SK-N-SH (cell line): Measurements from ENCODE around the gene PAM. TPM values are rescaled to one million over a fixed set of nuclear protein-coding genes. Genes with fewer than 3 reads are reported as not detected.

Source experiments
- CTCF ChIA-PET: fragments of 300-600, 350-600 bp; formaldehyde crosslinking; extraction: SDS; loops from one replicate; lab custom pipeline; 2021; lab: Yijun Ruan, JAX
- POLR2A ChIA-PET: fragments of 350-600 bp; sonication (Branson Sonifier 250); formaldehyde crosslinking; extraction: SDS; loops from one replicate; lab custom pipeline; 2020; ENCODE audit warnings: antibody characterized with exemption, inconsistent platforms; lab: Yijun Ruan, JAX
- DNase-seq: peaks from one replicate; pipeline ENCODE4 v3.0.0; 2012
- H2AFZ ChIP-seq: fragments of 200-600 bp; sonication (generic); 2 replicates; pipeline ENCODE4 v1.8.1; 2016; ENCODE audit warnings: antibody characterized with exemption, mild to moderate bottlenecking, low read depth
- H3F3A ChIP-seq: fragments of 200-600 bp; sonication (generic); replicated peaks from 2 replicates; pipeline ENCODE3; 2016; ENCODE audit warnings: antibody characterized with exemption, mild to moderate bottlenecking; ENCODE audit not compliant: insufficient read depth
- H3K27ac ChIP-seq, 2 experiments: fragments of 200-500 bp in 1 of 2; fragments of 200-600 bp in 1 of 2; sonication (Bioruptor generic) in 1 of 2; sonication (generic), shearing (Covaris generic) in 1 of 2; 2 replicates each; pipeline versions ENCODE4 v1.5.1 to v1.6.1; 2014 to 2016; ENCODE audit warnings: low read depth in 2 of 2, inconsistent platforms in 1 of 2, low read length in 1 of 2, mild to moderate bottlenecking in 1 of 2, mixed read lengths in 1 of 2
- H3K27me3 ChIP-seq: fragments of 200-600 bp; sonication (generic), shearing (Covaris generic); 2 replicates; pipeline ENCODE4 v1.6.1; 2016; ENCODE audit warnings: mixed run types; ENCODE audit not compliant: insufficient read depth
- H3K36me3 ChIP-seq, 2 experiments: fragments of 200-500 bp in 1 of 2; fragments of 200-600 bp in 1 of 2; sonication (Bioruptor generic) in 1 of 2; sonication (generic) in 1 of 2; replicated peaks in 1 of 2; 2 replicates each; pipeline versions ENCODE3 to v1.5.1; 2014 to 2016; ENCODE audit warnings: low read length in 1 of 2, mild to moderate bottlenecking in 1 of 2; ENCODE audit not compliant: insufficient read depth in 2 of 2, control insufficient read depth in 1 of 2
- H3K4me1 ChIP-seq, 2 experiments: fragments of 200-500 bp in 1 of 2; fragments of 200-600 bp in 1 of 2; sonication (Bioruptor generic) in 1 of 2; sonication (generic), shearing (Covaris generic) in 1 of 2; 2 replicates each; pipeline versions ENCODE4 v1.5.1 to v1.6.1; 2014 to 2016; ENCODE audit warnings: low read depth in 1 of 2, low read length in 1 of 2, mixed run types in 1 of 2; ENCODE audit not compliant: insufficient read depth in 2 of 2, control insufficient read depth in 1 of 2
- H3K4me2 ChIP-seq: fragments of 200-600 bp; sonication (generic), shearing (Covaris generic); 2 replicates; pipeline ENCODE4 v1.6.1; 2017; ENCODE audit warnings: mixed run types
- H3K4me3 ChIP-seq, 2 experiments: fragments of 200-500 bp in 1 of 2; fragments of 200-600 bp in 1 of 2; sonication (Bioruptor generic) in 1 of 2; sonication (generic), shearing (Covaris generic) in 1 of 2; 2 replicates each; pipeline versions ENCODE4 v1.5.1 to v1.8.1; 2014 to 2016; ENCODE audit warnings: low read depth in 2 of 2, inconsistent platforms in 1 of 2, low read length in 1 of 2, mild to moderate bottlenecking in 1 of 2, mixed read lengths in 1 of 2, moderate library complexity in 1 of 2
- H3K79me2 ChIP-seq: fragments of 200-600 bp; sonication (generic); 2 replicates; pipeline ENCODE4 v1.8.1; 2017; ENCODE audit warnings: mild to moderate bottlenecking; ENCODE audit not compliant: insufficient read depth
- H3K9ac ChIP-seq: fragments of 200-600 bp; sonication (generic); 2 replicates; pipeline ENCODE4 v1.6.1; 2017; ENCODE audit warnings: mixed run types
- H3K9me2 ChIP-seq: fragments of 200-600 bp; sonication (generic); 2 replicates; pipeline ENCODE4 v1.6.1; 2017; ENCODE audit warnings: mixed run types
- H3K9me3 ChIP-seq: fragments of 200-600 bp; sonication (generic); 2 replicates; pipeline ENCODE4 v1.6.1; 2017; ENCODE audit warnings: mixed run types, mild to moderate bottlenecking, moderate library complexity
- H4K20me1 ChIP-seq: fragments of 200-600 bp; sonication (generic); 2 replicates; pipeline ENCODE4 v1.6.1; 2017; ENCODE audit warnings: mild to moderate bottlenecking, mixed run types; ENCODE audit not compliant: insufficient read depth
- CHD2 ChIP-seq: fragments of 150-350 bp; IDR thresholded peaks from 2 replicates; pipeline ENCODE4 v1.6.1; 2018; ENCODE audit warnings: low read length; ENCODE audit not compliant: partially characterized antibody
- EP300 ChIP-seq, 2 experiments: IDR thresholded peaks; 2 replicates each; pipeline versions ENCODE4 v1.4.0 to v1.6.1; 2012; ENCODE audit warnings: borderline replicate concordance in 1 of 2, low read depth in 1 of 2, low read length in 1 of 2
- EZH2phosphoT487 ChIP-seq: fragments of 200-600 bp; sonication (generic); IDR thresholded peaks from 2 replicates; pipeline ENCODE4 v1.6.1; 2017; ENCODE audit warnings: low read depth, mixed run types, mild to moderate bottlenecking, antibody characterized with exemption, moderate library complexity, borderline replicate concordance
- FOSL2 ChIP-seq: IDR thresholded peaks from 2 replicates; pipeline ENCODE4 v1.4.0; 2012; ENCODE audit warnings: low read depth, mild to moderate bottlenecking, moderate library complexity, borderline replicate concordance
- FOXJ3 ChIP-seq: sonication (generic); formaldehyde crosslinking; IDR thresholded peaks from 2 replicates; pipeline ENCODE4 v1.5.1; 2020; ENCODE audit warnings: mild to moderate bottlenecking, missing genetic modification reagents
- GATA2 ChIP-seq: sonication (generic); formaldehyde crosslinking; IDR thresholded peaks from 2 replicates; pipeline ENCODE4 v1.5.0; 2020; ENCODE audit warnings: mild to moderate bottlenecking, missing genetic modification reagents
- MXI1 ChIP-seq: IDR thresholded peaks from 2 replicates; pipeline ENCODE4 v1.6.1; 2012; ENCODE audit warnings: mild to moderate bottlenecking, low read depth, low read length, improper control_type of control experiment
- NRF1 ChIP-seq: IDR thresholded peaks from 2 replicates; pipeline ENCODE4 v1.6.1; 2012; ENCODE audit warnings: low read depth, mild to moderate bottlenecking, low read length
- POLR2AphosphoS5 ChIP-seq: IDR thresholded peaks from 2 replicates; pipeline ENCODE4 v1.6.1; 2012; ENCODE audit warnings: low read depth, low read length
- RCOR1 ChIP-seq: fragments of 150-350 bp; IDR thresholded peaks from 2 replicates; pipeline ENCODE4 v1.6.1; 2017; ENCODE audit warnings: antibody characterized with exemption, low read length
- RFX5 ChIP-seq: IDR thresholded peaks from 2 replicates; pipeline ENCODE4 v1.6.1; 2012; ENCODE audit warnings: mild to moderate bottlenecking, improper control_type of control experiment, low read length
- TCF12 ChIP-seq: IDR thresholded peaks from 2 replicates; pipeline ENCODE4 v1.4.0; 2012
- TEAD4 ChIP-seq: IDR thresholded peaks from 2 replicates; pipeline ENCODE4 v1.4.0; 2012; ENCODE audit warnings: mild to moderate bottlenecking, borderline replicate concordance; ENCODE audit not compliant: insufficient read depth
- WGBS: methylation state at CpG from one replicate; pipeline ENCODE4 v1.1.6; 2017; ENCODE audit warnings: low lambda C conversion rate; 5-methylcytosine and 5-hydroxymethylcytosine counted together
- polyA plus RNA-seq, 3 experiments: library from polyadenylated mRNA; depleted of rRNA; stranded (reverse); fragments of >200 nt; gene quantifications; 2 replicates each; pipeline ENCODE4 v1.2.3, GENCODE V29; 2012
- TF ChIP-seq, protein P1 (sequence below): IDR thresholded peaks from 2 replicates; pipeline ENCODE4 v1.4.0; 2012; ENCODE audit warnings: low read depth, borderline replicate concordance
- TF ChIP-seq, protein P2 (sequence below): IDR thresholded peaks from 2 replicates; pipeline ENCODE4; 2012
- TF ChIP-seq, protein P3 (sequence below): IDR thresholded peaks from 2 replicates; pipeline ENCODE4 v1.4.0; 2012; ENCODE audit warnings: low read depth, borderline replicate concordance

PAM gene
- polyA plus RNA-seq, 1 of the 3 experiments (the other 2 are of a cell fraction) = 507 TPM

DNA sequence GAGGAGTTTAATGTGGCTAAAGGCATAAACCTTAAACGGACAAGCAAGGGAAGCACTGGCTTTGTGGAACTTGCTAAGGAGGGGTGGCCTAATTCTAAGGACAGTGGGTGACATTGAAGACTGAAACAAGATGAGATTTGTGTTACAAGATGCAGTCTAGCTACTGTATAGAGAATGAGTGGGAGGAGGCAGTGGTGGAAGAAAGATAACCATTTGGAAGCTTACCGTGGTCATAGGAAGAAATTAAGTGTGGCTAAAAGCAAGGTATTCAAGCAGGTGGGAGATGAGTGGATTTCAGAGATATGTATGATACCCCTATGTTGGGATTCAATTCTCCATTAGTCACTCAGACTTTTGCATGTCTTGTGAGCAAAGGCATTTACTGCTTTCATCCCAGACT lies 4.6 kb downstream of the PAM start:
- Histone ChIP-seq H2AFZ (no peak overlapping the region), H3K36me3 (no peaks in the 10 kb centered on the region), H3K9ac (no peak overlapping the region)
- no peak for TF ChIP-seq TCF12
- TF ChIP-seq RFX5 = no peak
- no peak for TF ChIP-seq EZH2phosphoT487
- TF ChIP-seq, protein P1, sequence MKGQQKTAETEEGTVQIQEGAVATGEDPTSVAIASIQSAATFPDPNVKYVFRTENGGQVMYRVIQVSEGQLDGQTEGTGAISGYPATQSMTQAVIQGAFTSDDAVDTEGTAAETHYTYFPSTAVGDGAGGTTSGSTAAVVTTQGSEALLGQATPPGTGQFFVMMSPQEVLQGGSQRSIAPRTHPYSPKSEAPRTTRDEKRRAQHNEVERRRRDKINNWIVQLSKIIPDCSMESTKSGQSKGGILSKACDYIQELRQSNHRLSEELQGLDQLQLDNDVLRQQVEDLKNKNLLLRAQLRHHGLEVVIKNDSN = no peak
- TF ChIP-seq, all 33 proteins: peak for 0
- Histone ChIP-seq H3K4me2 (peak overlapping the region; percentile 9; the same call in 1 of the 2 replicates), H3K4me3 (no peak overlapping the region), H4K20me1 (no peaks in the 10 kb centered on the region; the same call in 1 of the 2 replicates), H3K9me2 (no peaks in the 10 kb centered on the region), H3K27ac (peak overlapping the region in 1 of 2 experiments; percentile 82; a peak in 1 of 4 replicates), H3K4me1 (peaks cover 31 to 52% of the 10 kb centered on the region in 2 experiments; a peak in 3 of 4 replicates), H3K9me3 (no peaks in the 10 kb centered on the region), H3K27me3 (no peaks in the 10 kb centered on the region), H3F3A (no peaks in the 10 kb centered on the region), H3K79me2 (peaks cover 84% of the 10 kb centered on the region)
- CTCF ChIA-PET = interaction anchor here (0.6 to 6.0 kb wide), 3 partner anchors 20 to 732 kb away, joined by 3 to 36 read pairs (median 3); no protein-coding TSS in a partner anchor
- WGBS = 72% methylated on average over 2 of the region's 2 CpGs
- POLR2A ChIA-PET = no interaction called here
- DNase-seq = no peak

DNA sequence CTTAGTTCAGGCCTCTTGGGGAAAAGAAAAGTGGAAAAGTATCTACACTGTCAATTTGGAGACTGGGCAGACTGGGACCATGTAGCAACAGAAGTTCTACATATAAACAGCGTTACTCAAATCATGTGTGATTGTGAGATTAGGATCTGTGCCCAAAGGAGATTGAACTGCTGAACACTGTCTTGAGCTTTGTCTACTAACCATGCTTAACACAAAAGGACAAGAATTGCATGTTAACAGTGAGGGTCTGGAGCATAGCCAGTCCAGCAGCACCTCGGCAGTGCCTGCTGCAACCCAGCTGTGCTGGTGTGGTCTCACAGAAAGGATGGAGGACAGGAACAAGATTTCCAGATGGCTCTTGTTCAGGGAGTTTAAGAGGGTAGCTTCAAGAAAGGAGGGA lies 5.7 kb downstream of the PAM start:
- Histone ChIP-seq H4K20me1 (no peaks in the 10 kb centered on the region; the same call in 1 of the 2 replicates), H3K36me3 (peaks cover 0 to 2% of the 10 kb centered on the region in 2 experiments), H3K9me2 (no peaks in the 10 kb centered on the region), H3K4me1 (peaks cover 31 to 52% of the 10 kb centered on the region in 2 experiments; a peak in 3 of 4 replicates), H3F3A (no peaks in the 10 kb centered on the region), H3K9me3 (no peaks in the 10 kb centered on the region), H2AFZ (peak overlapping the region; percentile 36; the same call in 1 of the 2 replicates), H3K79me2 (peaks cover 89% of the 10 kb centered on the region), H3K9ac (peak overlapping the region; percentile 11; the same call in 1 of the 2 replicates), H3K4me2 (peak overlapping the region; percentile 55), H3K4me3 (peak overlapping the region in 1 of 2 experiments; percentile 14; a peak in 1 of 4 replicates), H3K27ac (peak overlapping the region; percentile 54 to 82; a peak in 3 of 4 replicates), H3K27me3 (no peaks in the 10 kb centered on the region)
- peak; percentile 58 for DNase-seq
- 16% methylated on average over 2 of the region's 2 CpGs for WGBS
- POLR2A ChIA-PET = interaction anchor here (0.7 kb wide), 1 partner anchor 448 kb away, joined by 3 read pairs; no protein-coding TSS in a partner anchor
- CTCF ChIA-PET = interaction anchor here (0.7 to 1.4 kb wide), 4 partner anchors 11 to 106 kb away, joined by 3 to 7 read pairs (median 4); no protein-coding TSS in a partner anchor
- TF ChIP-seq EZH2phosphoT487 (no peak), RCOR1 (peak; percentile 45), FOXJ3 (CRISPR knock-in tag) (peak; percentile 55; the same call in 1 of the 2 replicates), POLR2AphosphoS5 (no peak), FOSL2 (no peak), TEAD4 (no peak), MXI1 (peak; percentile 73; the same call in 1 of the 2 replicates), GATA2 (peak; percentile 86), CHD2 (no peak), NRF1 (no peak), EP300 (IDR thresholded peaks at IDR 0.05; ENCODE audit: borderline replicate concordance in 1 of 2, low read depth in 1 of 2, low read length in 1 of 2) (peak in 1 of 2 experiments; percentile 86; a peak in 2 of 4 replicates), TCF12 (peak; percentile 67)
- TF ChIP-seq, protein P2, sequence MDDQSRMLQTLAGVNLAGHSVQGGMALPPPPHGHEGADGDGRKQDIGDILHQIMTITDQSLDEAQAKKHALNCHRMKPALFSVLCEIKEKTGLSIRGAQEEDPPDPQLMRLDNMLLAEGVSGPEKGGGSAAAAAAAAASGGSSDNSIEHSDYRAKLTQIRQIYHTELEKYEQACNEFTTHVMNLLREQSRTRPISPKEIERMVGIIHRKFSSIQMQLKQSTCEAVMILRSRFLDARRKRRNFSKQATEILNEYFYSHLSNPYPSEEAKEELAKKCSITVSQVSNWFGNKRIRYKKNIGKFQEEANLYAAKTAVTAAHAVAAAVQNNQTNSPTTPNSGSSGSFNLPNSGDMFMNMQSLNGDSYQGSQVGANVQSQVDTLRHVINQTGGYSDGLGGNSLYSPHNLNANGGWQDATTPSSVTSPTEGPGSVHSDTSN = peak; percentile 44; the same call in 1 of the 2 replicates
- TF ChIP-seq, protein P3, sequence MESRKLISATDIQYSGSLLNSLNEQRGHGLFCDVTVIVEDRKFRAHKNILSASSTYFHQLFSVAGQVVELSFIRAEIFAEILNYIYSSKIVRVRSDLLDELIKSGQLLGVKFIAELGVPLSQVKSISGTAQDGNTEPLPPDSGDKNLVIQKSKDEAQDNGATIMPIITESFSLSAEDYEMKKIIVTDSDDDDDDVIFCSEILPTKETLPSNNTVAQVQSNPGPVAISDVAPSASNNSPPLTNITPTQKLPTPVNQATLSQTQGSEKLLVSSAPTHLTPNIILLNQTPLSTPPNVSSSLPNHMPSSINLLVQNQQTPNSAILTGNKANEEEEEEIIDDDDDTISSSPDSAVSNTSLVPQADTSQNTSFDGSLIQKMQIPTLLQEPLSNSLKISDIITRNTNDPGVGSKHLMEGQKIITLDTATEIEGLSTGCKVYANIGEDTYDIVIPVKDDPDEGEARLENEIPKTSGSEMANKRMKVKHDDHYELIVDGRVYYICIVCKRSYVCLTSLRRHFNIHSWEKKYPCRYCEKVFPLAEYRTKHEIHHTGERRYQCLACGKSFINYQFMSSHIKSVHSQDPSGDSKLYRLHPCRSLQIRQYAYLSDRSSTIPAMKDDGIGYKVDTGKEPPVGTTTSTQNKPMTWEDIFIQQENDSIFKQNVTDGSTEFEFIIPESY = no peak
